GM18951 (cell line): ENCODE results near the gene AHNAK2.
"Not testable (repeated sequence)": the region's sequence is repeated elsewhere in the genome, so short reads cannot be mapped to it uniquely, and the experiment has no call there.

Experiments used
- POLR2A ChIP-seq: IDR thresholded peaks from 4 replicates; pipeline ENCODE4 v1.6.1; 2011; ENCODE audit warnings: mild to moderate bottlenecking; ENCODE audit not compliant: insufficient read length, insufficient read depth; ENCODE audit errors: extremely low read depth
- in situ Hi-C: fragments of 300-500 bp; cut with MboI; formaldehyde crosslinking; loops from one replicate; pipeline ENCODE4 v1.12.0; 2022; ENCODE audit warnings: low sequenced_read_pairs, mixed read lengths, inconsistent platforms; ENCODE audit not compliant: unreplicated experiment

Gene AHNAK2

GRCh38 chr14:104953896-104954656 is 24.1 kb downstream of the AHNAK2 start:
- no peak for TF ChIP-seq POLR2A
- in situ Hi-C loops = no loop called here

GRCh38 chr14:104953097-104953496 is 25.1 kb downstream of the AHNAK2 start:
- no peak for TF ChIP-seq POLR2A
- in situ Hi-C loops = no loop called here

- in situ Hi-C loops = not testable (repeated sequence)
These were observed 26.1 kb downstream of the AHNAK2 start for GRCh38 chr14:104951863-104952657.

GRCh38 chr14:104950701-104951100 is 27.5 kb downstream of the AHNAK2 start:
- in situ Hi-C loops = not testable (repeated sequence)

GRCh38 chr14:104950021-104950420 is 28.2 kb downstream of the AHNAK2 start:
- in situ Hi-C loops = no loop called here

GRCh38 chr14:104949406-104949955 is 28.7 kb downstream of the AHNAK2 start:
- in situ Hi-C loops = not testable (repeated sequence)

More at GRCh38 chr14:104950021-104950420, 28.2 kb downstream of the AHNAK2 start:
- TF ChIP-seq POLR2A = no peak

- TF ChIP-seq POLR2A = no peak
- in situ Hi-C loops = no loop called here
These were observed 29.5 kb downstream of the AHNAK2 start for GRCh38 chr14:104948736-104949031.

GRCh38 chr14:104947881-104948735 is 30.1 kb downstream of the AHNAK2 start:
- in situ Hi-C loops = not testable (repeated sequence)

- in situ Hi-C loops = not testable (repeated sequence)
These were observed 31.0 kb downstream of the AHNAK2 start for GRCh38 chr14:104947201-104947600.

- in situ Hi-C loops = not testable (repeated sequence)
These were observed 31.9 kb downstream of the AHNAK2 start for GRCh38 chr14:104945986-104946965.

- in situ Hi-C loops = not testable (repeated sequence)
These were observed 32.9 kb downstream of the AHNAK2 start for GRCh38 chr14:104945266-104945665.

GRCh38 chr14:104944436-104945205 is 33.6 kb downstream of the AHNAK2 start:
- in situ Hi-C loops = not testable (repeated sequence)

GRCh38 chr14:104944016-104944308 is 34.2 kb downstream of the AHNAK2 start:
- in situ Hi-C loops = not testable (repeated sequence)

- in situ Hi-C loops = not testable (repeated sequence)
These were observed 34.8 kb downstream of the AHNAK2 start for GRCh38 chr14:104943216-104944015.
